GM18520 (cell line): ENCODE data around the gene STAT4.
"Not testable (repeated sequence)": the region's sequence is repeated elsewhere in the genome, so short reads cannot be mapped to it uniquely, and the experiment has no call there.

ENCODE experiments used
- ATAC-seq: cut with Tn5 transposase; IDR thresholded peaks from one replicate; pipeline ENCODE4 v1.9.1; 2021; ENCODE audit not compliant: unreplicated experiment

The STAT4 gene

GRCh38 chr2:191001032-191001431 lies 149.8 kb downstream of the STAT4 start:
- no peak for ATAC-seq

GRCh38 chr2:190999949-191000665 lies 150.7 kb downstream of the STAT4 start:
- ATAC-seq: no peak

GRCh38 chr2:190999058-190999457 lies 151.7 kb downstream of the STAT4 start:
- peak; percentile 38 for ATAC-seq

- no peak for ATAC-seq
Observed at GRCh38 chr2:190997526-190998113, 153.2 kb downstream of the STAT4 start.

- ATAC-seq: no peak
Observed at GRCh38 chr2:190996947-190997346, 153.8 kb downstream of the STAT4 start.

GRCh38 chr2:190996338-190996946 lies 154.4 kb downstream of the STAT4 start:
- no peak for ATAC-seq

GRCh38 chr2:190995315-190995714 lies 155.5 kb downstream of the STAT4 start:
- not testable (repeated sequence) for ATAC-seq

- no peak for ATAC-seq
Observed at GRCh38 chr2:190994148-190994547, 156.6 kb downstream of the STAT4 start.

GRCh38 chr2:190993292-190993643 lies 157.5 kb downstream of the STAT4 start:
- no peak for ATAC-seq

- ATAC-seq: no peak
Observed at GRCh38 chr2:190990132-190990531, 160.7 kb downstream of the STAT4 start.

GRCh38 chr2:190988910-190989309 lies 161.9 kb downstream of the STAT4 start:
- no peak for ATAC-seq

- no peak for ATAC-seq
Observed at GRCh38 chr2:190987938-190988337, 162.9 kb downstream of the STAT4 start.

GRCh38 chr2:190987116-190987515 lies 163.7 kb downstream of the STAT4 start:
- ATAC-seq: no peak

GRCh38 chr2:190986221-190986953 lies 164.4 kb downstream of the STAT4 start:
- no peak for ATAC-seq

GRCh38 chr2:190984595-190984994 lies 166.2 kb downstream of the STAT4 start:
- no peak for ATAC-seq

- ATAC-seq: no peak
Observed at GRCh38 chr2:190982262-190983034, 168.3 kb downstream of the STAT4 start.

GRCh38 chr2:190981733-190982132 lies 169.1 kb downstream of the STAT4 start:
- no peak for ATAC-seq

GRCh38 chr2:190981333-190981732 lies 169.5 kb downstream of the STAT4 start:
- no peak for ATAC-seq

GRCh38 chr2:190980630-190981209 lies 170.1 kb downstream of the STAT4 start:
- ATAC-seq: no peak

- ATAC-seq: no peak
Observed at GRCh38 chr2:190979906-190980629, 170.7 kb downstream of the STAT4 start.
